Measurements from ENCODE around the gene SORCS2.

DNA sequence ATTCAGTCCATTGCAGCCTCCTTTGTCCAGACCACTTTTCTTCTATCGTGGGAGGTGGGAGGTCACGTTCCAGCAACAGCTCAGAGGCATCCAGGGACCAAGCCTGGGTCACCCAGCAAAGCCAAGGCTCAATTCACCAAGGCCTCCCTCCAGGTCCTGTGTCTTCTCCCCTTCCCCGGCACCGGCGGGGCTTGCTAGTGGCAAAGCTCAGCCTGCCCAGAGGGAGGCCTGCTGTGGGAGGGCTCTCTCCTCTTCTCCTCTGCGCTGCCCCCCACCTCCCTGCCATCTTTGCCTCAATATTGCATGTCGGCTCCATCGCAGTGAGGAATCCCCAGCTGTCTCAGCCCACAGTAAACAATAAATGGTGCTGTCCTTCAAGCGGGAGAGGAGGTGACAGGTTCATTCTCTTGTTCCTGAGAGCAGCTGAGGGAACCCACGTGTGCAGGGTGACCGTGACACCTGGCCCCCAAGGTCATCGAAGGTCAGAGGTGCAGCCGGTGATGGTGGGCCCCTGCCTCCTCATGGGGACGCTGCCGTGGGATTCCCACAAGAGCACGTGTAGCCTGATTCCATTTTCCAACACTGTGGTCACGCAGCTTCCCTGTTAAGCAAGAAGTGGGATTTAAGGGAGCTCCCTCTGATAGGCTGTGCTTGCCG lies 353.9 kb downstream of the SORCS2 start:
- TF ChIP-seq, protein P1, sequence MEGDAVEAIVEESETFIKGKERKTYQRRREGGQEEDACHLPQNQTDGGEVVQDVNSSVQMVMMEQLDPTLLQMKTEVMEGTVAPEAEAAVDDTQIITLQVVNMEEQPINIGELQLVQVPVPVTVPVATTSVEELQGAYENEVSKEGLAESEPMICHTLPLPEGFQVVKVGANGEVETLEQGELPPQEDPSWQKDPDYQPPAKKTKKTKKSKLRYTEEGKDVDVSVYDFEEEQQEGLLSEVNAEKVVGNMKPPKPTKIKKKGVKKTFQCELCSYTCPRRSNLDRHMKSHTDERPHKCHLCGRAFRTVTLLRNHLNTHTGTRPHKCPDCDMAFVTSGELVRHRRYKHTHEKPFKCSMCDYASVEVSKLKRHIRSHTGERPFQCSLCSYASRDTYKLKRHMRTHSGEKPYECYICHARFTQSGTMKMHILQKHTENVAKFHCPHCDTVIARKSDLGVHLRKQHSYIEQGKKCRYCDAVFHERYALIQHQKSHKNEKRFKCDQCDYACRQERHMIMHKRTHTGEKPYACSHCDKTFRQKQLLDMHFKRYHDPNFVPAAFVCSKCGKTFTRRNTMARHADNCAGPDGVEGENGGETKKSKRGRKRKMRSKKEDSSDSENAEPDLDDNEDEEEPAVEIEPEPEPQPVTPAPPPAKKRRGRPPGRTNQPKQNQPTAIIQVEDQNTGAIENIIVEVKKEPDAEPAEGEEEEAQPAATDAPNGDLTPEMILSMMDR (conservative IDR thresholded peaks at IDR 0.05; ENCODE audit: low read depth, low read length), result no peak
- no peak for TF ChIP-seq EZH2 (IDR thresholded peaks at IDR 0.05; ENCODE audit: low read length, unreplicated experiment)

All from PC-3 (cell line).